HG02870 (cell line): ENCODE measurements around the gene ZNF8.

Experiments used
- ATAC-seq: cut with Tn5 transposase; IDR thresholded peaks from one replicate; pipeline ENCODE4 v1.9.1; 2021; ENCODE audit warnings: mild to moderate bottlenecking, moderate library complexity; ENCODE audit not compliant: unreplicated experiment

ZNF8 gene

GRCh38 chr19:58334691-58335249 is 56.0 kb downstream of the ZNF8 start:
- ATAC-seq: no peak

DNA sequence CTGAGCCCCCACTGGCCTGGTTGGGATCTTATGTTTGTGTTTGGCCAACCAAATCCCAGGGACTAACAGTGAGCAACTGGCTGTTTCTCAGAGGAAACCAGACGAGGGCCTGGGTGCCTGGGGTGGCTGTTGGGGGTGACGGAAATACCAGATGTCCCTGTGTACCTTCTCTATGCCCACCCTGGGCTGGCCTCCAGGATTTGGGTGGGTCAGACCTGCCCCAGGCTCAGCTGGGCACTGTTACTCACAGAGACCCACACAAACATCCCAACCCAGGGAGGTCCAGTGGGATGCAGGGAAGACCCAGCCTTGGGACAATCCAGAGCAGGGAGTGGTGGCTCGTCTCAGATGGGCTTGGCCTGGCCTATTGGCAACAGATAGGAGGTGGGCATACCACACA is 56.9 kb downstream of the ZNF8 start:
- ATAC-seq: no peak

GRCh38 chr19:58336216-58336615 is 57.5 kb downstream of the ZNF8 start:
- no peak for ATAC-seq

DNA sequence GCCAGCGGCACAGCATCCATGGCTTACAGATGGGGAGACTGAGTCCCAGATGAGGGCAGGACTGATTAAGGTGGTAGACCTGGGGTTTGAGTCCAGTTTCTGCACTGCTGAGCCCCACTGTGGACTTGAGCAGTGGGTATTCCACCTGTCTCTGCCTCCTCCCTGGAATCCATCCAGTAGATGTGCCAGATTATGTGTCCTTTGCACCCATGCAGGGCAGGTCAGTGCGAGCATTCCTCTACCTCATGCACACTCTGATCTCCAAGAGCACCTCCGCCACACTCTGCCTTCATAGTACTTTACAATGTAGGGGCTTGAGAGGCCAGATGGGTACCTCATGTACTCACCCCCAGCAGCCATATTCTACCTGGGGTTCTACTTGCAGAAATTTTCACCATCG is 58.1 kb downstream of the ZNF8 start:
- ATAC-seq: no peak

DNA sequence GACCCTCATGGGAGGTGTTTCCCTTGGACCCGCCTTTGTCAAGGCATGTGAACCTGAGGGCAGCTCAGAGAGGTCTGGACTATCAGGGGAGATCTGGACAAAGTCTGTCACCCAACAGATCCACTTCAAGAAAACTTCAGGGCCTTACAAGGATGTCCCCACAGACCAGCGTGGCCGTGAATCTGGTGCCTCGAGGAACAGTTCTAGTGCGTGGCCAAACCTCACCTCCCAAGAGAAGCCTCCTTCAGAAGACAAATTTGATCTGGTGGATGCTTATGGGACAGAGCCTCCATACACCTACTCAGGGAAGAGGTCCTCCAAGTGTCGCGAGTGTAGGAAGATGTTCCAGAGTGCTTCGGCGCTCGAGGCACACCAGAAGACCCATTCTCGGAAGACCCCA is 59.6 kb downstream of the ZNF8 start:
- ATAC-seq: no peak

DNA sequence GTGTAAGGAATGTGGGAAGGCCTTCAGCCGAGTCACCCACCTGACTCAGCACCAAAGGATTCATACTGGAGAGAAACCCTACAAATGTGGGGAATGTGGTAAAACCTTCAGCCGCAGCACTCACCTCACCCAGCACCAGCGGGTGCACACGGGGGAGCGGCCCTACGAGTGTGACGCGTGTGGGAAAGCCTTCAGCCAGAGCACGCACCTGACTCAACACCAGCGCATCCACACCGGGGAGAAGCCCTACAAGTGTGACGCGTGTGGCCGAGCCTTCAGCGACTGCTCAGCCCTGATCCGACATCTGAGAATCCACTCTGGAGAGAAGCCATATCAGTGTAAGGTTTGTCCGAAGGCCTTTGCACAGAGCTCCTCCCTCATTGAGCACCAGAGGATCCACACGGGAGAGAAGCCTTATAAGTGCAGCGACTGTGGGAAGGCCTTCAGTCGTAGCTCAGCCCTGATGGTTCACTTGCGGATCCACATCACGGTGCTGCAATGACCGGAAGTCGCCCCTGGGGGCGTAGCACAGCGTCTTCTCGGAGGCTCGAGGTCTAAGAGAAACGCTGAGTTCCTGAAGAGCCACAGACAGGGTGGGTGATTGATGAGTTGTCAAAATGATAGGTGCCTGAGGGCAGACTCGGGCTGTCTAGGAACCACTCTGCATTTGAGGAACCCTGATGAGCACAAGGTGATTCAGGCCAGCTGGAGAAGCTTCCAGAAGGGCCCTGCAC is 60.2 kb downstream of the ZNF8 start:
- ATAC-seq: no peak

DNA sequence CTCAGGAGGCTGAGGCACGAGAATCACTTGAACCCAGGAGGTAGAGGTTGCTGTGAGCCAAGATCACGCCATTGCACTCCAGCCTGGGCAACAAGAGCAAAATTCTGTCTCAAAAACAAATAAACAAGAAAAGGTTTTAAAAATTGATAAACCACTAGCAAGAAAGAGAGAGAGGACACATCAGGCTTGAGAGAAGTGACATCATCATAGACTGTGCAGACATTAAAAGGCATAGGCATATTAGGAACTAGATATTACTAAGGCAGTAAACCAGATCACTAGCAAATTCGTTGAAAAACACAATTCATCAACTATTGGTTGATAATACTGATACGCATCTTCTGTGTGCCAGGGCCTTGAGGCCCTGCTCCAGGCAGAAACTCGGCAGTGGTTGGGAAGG is 66.8 kb downstream of the ZNF8 start:
- no peak for ATAC-seq

GRCh38 chr19:58346961-58347929 is 68.5 kb downstream of the ZNF8 start:
- peak; percentile 82 for ATAC-seq

GRCh38 chr19:58348080-58348479 is 69.3 kb downstream of the ZNF8 start:
- peak; percentile 9 for ATAC-seq

- ATAC-seq: no peak
Measured at GRCh38 chr19:58349590-58349989, 70.8 kb downstream of the ZNF8 start.

GRCh38 chr19:58350001-58350861 is 71.5 kb downstream of the ZNF8 start:
- ATAC-seq: no peak

GRCh38 chr19:58350871-58351557 is 72.3 kb downstream of the ZNF8 start:
- no peak for ATAC-seq

DNA sequence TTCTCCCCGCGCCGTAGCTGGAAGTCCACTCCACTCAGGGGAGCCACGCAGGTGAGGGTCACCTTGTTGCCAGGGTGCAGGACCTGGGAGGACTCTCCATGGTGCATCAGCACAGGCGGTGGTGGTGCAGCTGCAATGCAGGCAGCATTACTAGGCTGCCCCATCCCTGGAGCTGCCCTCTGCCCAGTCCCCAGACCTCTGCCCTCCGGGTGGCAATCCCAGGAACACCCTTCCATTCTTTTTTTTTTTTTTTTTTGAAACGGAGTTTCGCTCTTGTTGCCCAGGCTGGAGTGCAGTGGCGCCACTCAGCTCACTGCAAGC is 72.8 kb downstream of the ZNF8 start:
- no peak for ATAC-seq

GRCh38 chr19:58351990-58352755 is 73.4 kb downstream of the ZNF8 start:
- ATAC-seq: no peak
